Measurements from ENCODE around the gene TBL1XR1. TPM values are rescaled to one million over a fixed set of nuclear protein-coding genes. Genes with fewer than 3 reads are reported as not detected.
A peak's percentile ranks its signal among the peaks of the same experiment; 100 is the strongest.
"Not testable (repeated sequence)": the region's sequence is repeated elsewhere in the genome, so short reads cannot be mapped to it uniquely, and the experiment has no call there.

Gene TBL1XR1
- total RNA-seq, 1 experiment from 2014 or later, result 192 TPM

DNA sequence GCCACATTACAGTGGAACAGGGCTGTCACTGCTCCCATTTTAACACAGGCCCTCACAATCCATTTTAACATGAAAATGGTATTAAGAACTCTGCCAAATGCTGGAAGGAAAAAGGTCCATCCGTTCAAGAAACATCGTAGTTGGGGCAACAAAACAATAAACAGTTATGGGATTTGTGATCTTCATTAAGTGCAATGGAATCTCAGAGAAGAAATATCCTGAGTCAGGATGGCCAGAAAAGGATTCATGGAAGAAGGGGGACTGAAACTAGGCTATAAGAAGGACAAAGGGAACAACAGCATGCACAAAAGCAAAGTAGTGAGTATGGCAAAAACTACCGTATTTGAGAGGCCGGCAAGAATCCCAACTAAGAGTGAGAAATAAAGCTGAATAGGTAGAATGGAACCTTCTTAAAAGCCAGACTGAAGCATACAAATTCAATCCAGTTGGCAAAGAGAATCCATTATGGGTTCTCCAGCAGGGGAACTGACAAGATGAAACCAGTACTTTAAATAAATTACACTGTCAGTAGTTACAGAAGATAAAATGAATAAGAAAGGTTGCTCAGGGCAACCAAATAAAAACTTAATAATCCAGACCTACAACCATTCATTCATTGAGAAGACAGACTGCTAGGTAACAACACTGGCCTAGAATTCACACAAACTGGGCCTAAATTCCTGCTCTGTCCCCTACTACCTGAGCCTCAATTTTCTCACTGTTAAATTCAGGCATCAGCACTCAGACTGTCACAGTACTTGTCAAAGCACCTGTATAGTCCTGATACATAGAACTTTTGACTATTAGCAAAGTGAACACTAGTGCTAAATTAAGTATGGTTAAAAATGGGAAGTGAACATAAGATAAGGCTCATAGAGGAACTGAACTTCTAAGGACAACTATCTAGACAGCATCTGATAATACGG is 6.3 kb downstream of the TBL1XR1 start:
- no peaks in the 10 kb centered on the region for H3K9me3 ChIP-seq (ENCODE audit: control insufficient read depth, insufficient read depth, low read depth, low read length)
- H3K27me3 ChIP-seq (ENCODE audit: control insufficient read depth, insufficient read depth, low read length), result no peaks in the 10 kb centered on the region
- intact Hi-C loops (cut with micrococcal nuclease; ENCODE audit: unreplicated experiment), result loop anchor here (10.0 kb wide), 2 partner anchors 404 to 1194 kb away; no protein-coding TSS in a partner anchor
- no peaks in the 10 kb centered on the region; the same call in 1 of the 2 replicates for H3K36me3 ChIP-seq (ENCODE audit: control insufficient read depth, insufficient read depth, low read length)
- no peak overlapping the region for H3K4me3 ChIP-seq (ENCODE audit: low read depth in 2 of 2, low read length in 2 of 2)
- DNase-seq (ENCODE audit: low read depth, low spot score) (no peak), ATAC-seq (no peak)
- in situ Hi-C loops (cut with HindIII; ENCODE audit: low pct_unique_long_range_greater_than_20kb, low sequenced_read_pairs), result no loop called here
- peak overlapping the region; percentile 72 for H3K27ac ChIP-seq (ENCODE audit: low read length)
- ChIA-PET POLR2A (no interaction called here), CTCF (no interaction called here)
- no TSS peak for BruUV-seq (replicated peaks)
- H3K4me1 ChIP-seq (ENCODE audit: control insufficient read depth, insufficient read depth, low read length), result peaks cover 28% of the 10 kb centered on the region
- TF ChIP-seq TCF7L2 (IDR thresholded peaks at IDR 0.05; ENCODE audit: low read depth, low read length), result no peak
- TF ChIP-seq, protein P1, sequence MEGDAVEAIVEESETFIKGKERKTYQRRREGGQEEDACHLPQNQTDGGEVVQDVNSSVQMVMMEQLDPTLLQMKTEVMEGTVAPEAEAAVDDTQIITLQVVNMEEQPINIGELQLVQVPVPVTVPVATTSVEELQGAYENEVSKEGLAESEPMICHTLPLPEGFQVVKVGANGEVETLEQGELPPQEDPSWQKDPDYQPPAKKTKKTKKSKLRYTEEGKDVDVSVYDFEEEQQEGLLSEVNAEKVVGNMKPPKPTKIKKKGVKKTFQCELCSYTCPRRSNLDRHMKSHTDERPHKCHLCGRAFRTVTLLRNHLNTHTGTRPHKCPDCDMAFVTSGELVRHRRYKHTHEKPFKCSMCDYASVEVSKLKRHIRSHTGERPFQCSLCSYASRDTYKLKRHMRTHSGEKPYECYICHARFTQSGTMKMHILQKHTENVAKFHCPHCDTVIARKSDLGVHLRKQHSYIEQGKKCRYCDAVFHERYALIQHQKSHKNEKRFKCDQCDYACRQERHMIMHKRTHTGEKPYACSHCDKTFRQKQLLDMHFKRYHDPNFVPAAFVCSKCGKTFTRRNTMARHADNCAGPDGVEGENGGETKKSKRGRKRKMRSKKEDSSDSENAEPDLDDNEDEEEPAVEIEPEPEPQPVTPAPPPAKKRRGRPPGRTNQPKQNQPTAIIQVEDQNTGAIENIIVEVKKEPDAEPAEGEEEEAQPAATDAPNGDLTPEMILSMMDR (IDR thresholded peaks at IDR 0.05), result no peak

DNA sequence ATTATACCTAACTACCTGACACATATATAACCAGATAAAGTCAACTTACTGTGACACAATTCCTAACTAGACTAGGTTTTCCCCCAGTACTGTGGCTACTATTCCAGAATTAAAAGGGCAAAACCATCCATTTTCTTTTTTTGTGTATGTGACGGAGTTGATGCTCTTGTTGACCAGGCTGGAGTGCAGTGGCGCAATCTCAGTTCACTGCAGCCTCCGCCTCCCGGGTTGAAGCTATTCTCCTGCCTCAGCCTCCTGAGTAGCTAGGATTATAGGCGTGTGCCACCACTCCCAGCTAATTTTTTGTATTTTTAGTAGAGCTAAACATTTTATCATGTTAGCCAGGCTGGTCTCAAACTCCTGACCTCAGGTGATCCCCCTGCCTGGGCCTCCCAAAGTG is 7.1 kb downstream of the TBL1XR1 start:
- CTCF ChIA-PET; H3K27ac ChIP-seq (ENCODE audit: low read length); H3K36me3 ChIP-seq (ENCODE audit: control insufficient read depth, insufficient read depth, low read length); H3K4me3 ChIP-seq (ENCODE audit: low read depth in 2 of 2, low read length in 2 of 2); ATAC-seq; DNase-seq (ENCODE audit: low read depth, low spot score); BruUV-seq (replicated peaks); H3K9me3 ChIP-seq (ENCODE audit: control insufficient read depth, insufficient read depth, low read depth, low read length); POLR2A ChIA-PET; H3K27me3 ChIP-seq (ENCODE audit: control insufficient read depth, insufficient read depth, low read length); in situ Hi-C loops (cut with HindIII; ENCODE audit: low pct_unique_long_range_greater_than_20kb, low sequenced_read_pairs): not testable (repeated sequence)
- peaks cover 33% of the 10 kb centered on the region for H3K4me1 ChIP-seq (ENCODE audit: control insufficient read depth, insufficient read depth, low read length)
- intact Hi-C loops (cut with micrococcal nuclease; ENCODE audit: unreplicated experiment), result loop anchor here (10.0 kb wide), 2 partner anchors 405 to 1195 kb away; no protein-coding TSS in a partner anchor

GRCh38 chr3:177188325-177188724 is 9.0 kb downstream of the TBL1XR1 start:
- BruUV-seq (replicated peaks); H3K27ac ChIP-seq (ENCODE audit: low read length); H3K9me3 ChIP-seq (ENCODE audit: control insufficient read depth, insufficient read depth, low read depth, low read length); CTCF ChIA-PET; ATAC-seq; H3K4me3 ChIP-seq (ENCODE audit: low read depth in 2 of 2, low read length in 2 of 2); H3K36me3 ChIP-seq (ENCODE audit: control insufficient read depth, insufficient read depth, low read length); DNase-seq (ENCODE audit: low read depth, low spot score); intact Hi-C loops (cut with micrococcal nuclease; ENCODE audit: unreplicated experiment); in situ Hi-C loops (cut with HindIII; ENCODE audit: low pct_unique_long_range_greater_than_20kb, low sequenced_read_pairs); H3K27me3 ChIP-seq (ENCODE audit: control insufficient read depth, insufficient read depth, low read length): not testable (repeated sequence)
- POLR2A ChIA-PET, result interaction anchor here (0.6 kb wide), 1 partner anchor 350 kb away, joined by 3 read pairs; no protein-coding TSS in a partner anchor
- peaks cover 21% of the 10 kb centered on the region for H3K4me1 ChIP-seq (ENCODE audit: control insufficient read depth, insufficient read depth, low read length)

- BruUV-seq (replicated peaks), result no TSS peak
- ATAC-seq (no peak), DNase-seq (ENCODE audit: low read depth, low spot score) (no peak)
- intact Hi-C loops (cut with micrococcal nuclease; ENCODE audit: unreplicated experiment) (no loop called here), in situ Hi-C loops (cut with HindIII; ENCODE audit: low pct_unique_long_range_greater_than_20kb, low sequenced_read_pairs) (no loop called here)
- Histone ChIP-seq H3K9me3 (ENCODE audit: control insufficient read depth, insufficient read depth, low read depth, low read length) (no peaks in the 10 kb centered on the region), H3K27me3 (ENCODE audit: control insufficient read depth, insufficient read depth, low read length) (no peaks in the 10 kb centered on the region), H3K27ac (ENCODE audit: low read length) (no peak overlapping the region; the same call in 1 of the 2 replicates), H3K36me3 (ENCODE audit: control insufficient read depth, insufficient read depth, low read length) (no peaks in the 10 kb centered on the region), H3K4me3 (ENCODE audit: low read depth in 2 of 2, low read length in 2 of 2) (no peak overlapping the region), H3K4me1 (ENCODE audit: control insufficient read depth, insufficient read depth, low read length) (peaks cover 16% of the 10 kb centered on the region)
- ChIA-PET CTCF (no interaction called here), POLR2A (no interaction called here)
- TF ChIP-seq POLR2AphosphoS5 (IDR thresholded peaks at IDR 0.05; ENCODE audit: low read depth, low read length), result no peak
- TF ChIP-seq TCF7L2 (IDR thresholded peaks at IDR 0.05; ENCODE audit: low read depth, low read length), result no peak
- no peak for TF ChIP-seq REST (IDR thresholded peaks at IDR 0.05; ENCODE audit: insufficient read depth in 1 of 2, low read depth in 2 of 2, low read length in 1 of 2)
- no peak for TF ChIP-seq SIN3A (IDR thresholded peaks at IDR 0.05; ENCODE audit: borderline replicate concordance, insufficient read depth, low read depth, low read length)
- TF ChIP-seq, protein P1 (IDR thresholded peaks at IDR 0.05), result no peak
These were observed 11.0 kb downstream of the TBL1XR1 start for GRCh38 chr3:177186306-177186705.

All from Panc1 (cell line).